H9 (cell line): ENCODE data around the gene ZNF860. TPM values are rescaled to one million over a fixed set of nuclear protein-coding genes. Genes with fewer than 3 reads are reported as not detected.

Experiments used
- DNase-seq: peaks from one replicate; pipeline ENCODE4 v3.0.0-alpha.2; 2017
- H2AFZ ChIP-seq: one replicate; pipeline ENCODE4 v1.6.1; 2013; ENCODE audit warnings: mild to moderate bottlenecking, low read length, control low read depth, moderate library complexity
- H2AK5ac ChIP-seq: 2 replicates; pipeline ENCODE4 v1.6.1; 2013; ENCODE audit warnings: low read length, control low read depth, mixed read lengths; ENCODE audit not compliant: insufficient read length
- H2BK120ac ChIP-seq: one replicate; pipeline ENCODE4 v1.6.1; 2013; ENCODE audit warnings: low read depth, mild to moderate bottlenecking, low read length, control low read depth, inconsistent platforms; ENCODE audit not compliant: poor library complexity, severe bottlenecking
- H2BK12ac ChIP-seq: 2 replicates; pipeline ENCODE4 v1.6.1; 2013; ENCODE audit warnings: low read length, control low read depth, mixed read lengths, low read depth; ENCODE audit not compliant: insufficient read length
- H2BK15ac ChIP-seq: 2 replicates; pipeline ENCODE4 v1.6.1; 2013; ENCODE audit warnings: low read depth, low read length, control low read depth
- H2BK20ac ChIP-seq: one replicate; pipeline ENCODE4 v1.6.1; 2013; ENCODE audit warnings: low read depth, mild to moderate bottlenecking, low read length, control low read depth, inconsistent platforms; ENCODE audit not compliant: poor library complexity, severe bottlenecking
- H2BK5ac ChIP-seq: 2 replicates; pipeline ENCODE4 v1.6.1; 2013; ENCODE audit warnings: low read length, control low read depth, mixed read lengths; ENCODE audit not compliant: insufficient read length
- H3K14ac ChIP-seq: 2 replicates; pipeline ENCODE4 v1.6.1; 2013; ENCODE audit warnings: low read length, control low read depth; ENCODE audit not compliant: insufficient read depth
- H3K18ac ChIP-seq: 2 replicates; pipeline ENCODE4 v1.6.1; 2013; ENCODE audit warnings: low read depth, mild to moderate bottlenecking, mixed read lengths, low read length, control low read depth; ENCODE audit not compliant: insufficient read length
- H3K23ac ChIP-seq: 2 replicates; pipeline ENCODE4 v1.6.1; 2013; ENCODE audit warnings: low read length, control low read depth, mixed read lengths, low read depth; ENCODE audit not compliant: insufficient read length
- H3K23me2 ChIP-seq: 2 replicates; pipeline ENCODE4 v1.6.1; 2013; ENCODE audit warnings: low read depth, mild to moderate bottlenecking, mixed read lengths, low read length, control low read depth; ENCODE audit not compliant: insufficient read length, poor library complexity, severe bottlenecking
- H3K27ac ChIP-seq: 2 replicates; pipeline ENCODE4 v1.5.1; 2013; ENCODE audit warnings: low read length, control low read depth, mixed read lengths, low read depth; ENCODE audit not compliant: insufficient read length
- H3K27me3 ChIP-seq: 2 replicates; pipeline ENCODE4 v1.6.1; 2013; ENCODE audit warnings: low read length, control low read depth, inconsistent platforms; ENCODE audit not compliant: insufficient read depth
- H3K4ac ChIP-seq: 2 replicates; pipeline ENCODE4 v1.6.1; 2013; ENCODE audit warnings: low read depth, mild to moderate bottlenecking, control low read depth, inconsistent platforms, low read length, moderate library complexity
- H3K4me1 ChIP-seq: 2 replicates; pipeline ENCODE4 v1.6.1; 2013; ENCODE audit warnings: low read length, control low read depth, inconsistent platforms; ENCODE audit not compliant: insufficient read depth
- H3K4me2 ChIP-seq: 2 replicates; pipeline ENCODE4 v1.6.1; 2013; ENCODE audit warnings: low read length, control low read depth, mixed read lengths; ENCODE audit not compliant: insufficient read length, insufficient read depth
- H3K56ac ChIP-seq: 2 replicates; pipeline ENCODE4 v1.6.1; 2013; ENCODE audit warnings: low read depth, mild to moderate bottlenecking, mixed read lengths, low read length, control low read depth; ENCODE audit not compliant: insufficient read length
- H3K79me1 ChIP-seq: 2 replicates; pipeline ENCODE4 v1.6.1; 2013; ENCODE audit warnings: low read depth, mild to moderate bottlenecking, moderate library complexity, low read length, control low read depth, inconsistent platforms; ENCODE audit not compliant: insufficient read depth, poor library complexity, severe bottlenecking
- H3K79me2 ChIP-seq: 2 replicates; pipeline ENCODE4 v1.6.1; 2013; ENCODE audit warnings: low read length, control low read depth, inconsistent platforms; ENCODE audit not compliant: insufficient read depth
- H3K9ac ChIP-seq: 2 replicates; pipeline ENCODE4 v1.6.1; 2013; ENCODE audit warnings: low read length, control low read depth, mixed read lengths; ENCODE audit not compliant: insufficient read length; ENCODE audit errors: extremely low read depth
- H3K9me3 ChIP-seq: one replicate; pipeline ENCODE4 v1.6.1; 2013; ENCODE audit warnings: low read depth, low read length, inconsistent platforms; ENCODE audit not compliant: control insufficient read depth
- H3T11ph ChIP-seq: one replicate; pipeline ENCODE4 v1.6.1; 2013; ENCODE audit warnings: mild to moderate bottlenecking, low read length, control low read depth, inconsistent platforms
- H4K20me1 ChIP-seq: one replicate; pipeline ENCODE4 v1.6.1; 2013; ENCODE audit not compliant: control insufficient read depth, insufficient read length, insufficient read depth
- H4K5ac ChIP-seq: 2 replicates; pipeline ENCODE4 v1.6.1; 2013; ENCODE audit warnings: low read depth, mild to moderate bottlenecking, mixed read lengths, low read length, control low read depth; ENCODE audit not compliant: insufficient read length
- H4K8ac ChIP-seq: replicated peaks from 2 replicates; pipeline ENCODE4 v1.6.1; 2013; ENCODE audit warnings: low read length, control low read depth, mixed read lengths, low read depth; ENCODE audit not compliant: insufficient read length
- H4K91ac ChIP-seq: 2 replicates; pipeline ENCODE4 v1.6.1; 2013; ENCODE audit warnings: low read depth, mild to moderate bottlenecking, moderate library complexity, mixed read lengths, low read length, control low read depth; ENCODE audit not compliant: insufficient read length
- H3K27ac Mint-ChIP-seq, 3 experiments: 2 replicates in 2 of 3; 3 replicates in 1 of 3; pipeline ENCODE4 v1.8.0; 2020 to 2021; ENCODE audit warnings: mixed read lengths in 3 of 3, mild to moderate bottlenecking in 1 of 3, moderate library complexity in 1 of 3
- H3K27me3 Mint-ChIP-seq: 2 replicates; pipeline ENCODE4 v1.8.0; 2021; ENCODE audit warnings: low read depth, mild to moderate bottlenecking, moderate library complexity, mixed read lengths
- H3K36me3 Mint-ChIP-seq, 3 experiments: 2 replicates in 2 of 3; 3 replicates in 1 of 3; pipeline ENCODE4 v1.8.0; 2020 to 2021; ENCODE audit warnings: low read depth in 3 of 3, mixed read lengths in 3 of 3; ENCODE audit not compliant: insufficient read depth in 1 of 3
- H3K4me1 Mint-ChIP-seq, 2 experiments: 2 replicates each; pipeline ENCODE4 v1.8.0; 2020; ENCODE audit warnings: mixed read lengths in 2 of 2
- H3K4me3 Mint-ChIP-seq, 2 experiments: 2 replicates in 1 of 2; 3 replicates in 1 of 2; pipeline ENCODE4 v1.8.0; 2020 to 2021; ENCODE audit warnings: mild to moderate bottlenecking in 2 of 2, mixed read lengths in 2 of 2, moderate library complexity in 1 of 2
- H3K9me3 Mint-ChIP-seq, 2 experiments: 2 replicates in 1 of 2; 3 replicates in 1 of 2; pipeline ENCODE4 v1.8.0; 2020; ENCODE audit warnings: mild to moderate bottlenecking in 2 of 2, mixed read lengths in 2 of 2, moderate library complexity in 1 of 2
- CTCF ChIP-seq: fragments of 200-600 bp; sonication (generic); conservative IDR thresholded peaks from 3 replicates; pipeline ENCODE4 v1.8.0; 2021; ENCODE audit warnings: antibody characterized with exemption, mild to moderate bottlenecking
- WGBS: extraction: QIAGEN DNeasy Blood & Tissue Kit; methylation state at CpG from one replicate; pipeline ENCODE4 v1.1.7; 2013; ENCODE audit warnings: missing lambda C conversion rate, low lambda C conversion rate, mixed read lengths; ENCODE audit not compliant: insufficient read length; ENCODE audit errors: extremely low coverage; 5-methylcytosine and 5-hydroxymethylcytosine counted together
- total RNA-seq: library from RNA; stranded (reverse); gene quantifications from 2 replicates; pipeline ENCODE4 v1.2.1, GENCODE V29; 2021

Gene ZNF860
- total RNA-seq, 1 experiment from 2014 or later: 2.6 TPM

- H2AFZ ChIP-seq: no peak overlapping the region
- no peaks in the 10 kb centered on the region for H3K27me3 ChIP-seq
- no peak overlapping the region for H2AK5ac ChIP-seq
- no peak overlapping the region for H2BK15ac ChIP-seq
- no peaks in the 10 kb centered on the region for H3K4me1 ChIP-seq
- H3K4ac ChIP-seq: no peak overlapping the region
- no peaks in the 10 kb centered on the region for H3K23me2 ChIP-seq
- WGBS: no CpG with 5 or more reads among the region's 3 CpGs
- no peak overlapping the region for H4K8ac ChIP-seq
- no peak overlapping the region for H2BK5ac ChIP-seq
- no peak overlapping the region for H3K27ac Mint-ChIP-seq
- no peak overlapping the region for H4K91ac ChIP-seq
- no peaks in the 10 kb centered on the region for H3K27me3 Mint-ChIP-seq
- no peaks in the 10 kb centered on the region for H3K79me2 ChIP-seq
- no peak overlapping the region for H3K9ac ChIP-seq
- H3K14ac ChIP-seq: no peak overlapping the region
- H3K23ac ChIP-seq: no peak overlapping the region
- H2BK20ac ChIP-seq: no peak overlapping the region
- H3K4me2 ChIP-seq: no peak overlapping the region
- no peak for TF ChIP-seq CTCF
- H3K56ac ChIP-seq: no peak overlapping the region
- no peaks in the 10 kb centered on the region for H3K36me3 Mint-ChIP-seq
- no peak overlapping the region for H3T11ph ChIP-seq
- H3K9me3 Mint-ChIP-seq: no peaks in the 10 kb centered on the region
- DNase-seq: no peak
- H3K4me3 Mint-ChIP-seq: no peak overlapping the region
- H3K9me3 ChIP-seq: no peaks in the 10 kb centered on the region
- H2BK120ac ChIP-seq: no peak overlapping the region
- no peaks in the 10 kb centered on the region for H4K20me1 ChIP-seq
- peaks cover 0 to 5% of the 10 kb centered on the region in 2 experiments; a peak in 2 of 4 replicates for H3K4me1 Mint-ChIP-seq
- H3K27ac ChIP-seq: no peak overlapping the region
- no peaks in the 10 kb centered on the region for H3K79me1 ChIP-seq
- H3K18ac ChIP-seq: no peak overlapping the region
- H4K5ac ChIP-seq: no peak overlapping the region
- H2BK12ac ChIP-seq: no peak overlapping the region
Observed at GRCh38 chr3:32021748-32022147, 40.2 kb downstream of the ZNF860 start.
